ENCODE results near the gene SH3PXD2B. TPM values are rescaled to one million over a fixed set of nuclear protein-coding genes. Genes with fewer than 3 reads are reported as not detected.

The SH3PXD2B gene
- total RNA-seq, 1 donor from 2014 or later: 30.7 TPM

DNA sequence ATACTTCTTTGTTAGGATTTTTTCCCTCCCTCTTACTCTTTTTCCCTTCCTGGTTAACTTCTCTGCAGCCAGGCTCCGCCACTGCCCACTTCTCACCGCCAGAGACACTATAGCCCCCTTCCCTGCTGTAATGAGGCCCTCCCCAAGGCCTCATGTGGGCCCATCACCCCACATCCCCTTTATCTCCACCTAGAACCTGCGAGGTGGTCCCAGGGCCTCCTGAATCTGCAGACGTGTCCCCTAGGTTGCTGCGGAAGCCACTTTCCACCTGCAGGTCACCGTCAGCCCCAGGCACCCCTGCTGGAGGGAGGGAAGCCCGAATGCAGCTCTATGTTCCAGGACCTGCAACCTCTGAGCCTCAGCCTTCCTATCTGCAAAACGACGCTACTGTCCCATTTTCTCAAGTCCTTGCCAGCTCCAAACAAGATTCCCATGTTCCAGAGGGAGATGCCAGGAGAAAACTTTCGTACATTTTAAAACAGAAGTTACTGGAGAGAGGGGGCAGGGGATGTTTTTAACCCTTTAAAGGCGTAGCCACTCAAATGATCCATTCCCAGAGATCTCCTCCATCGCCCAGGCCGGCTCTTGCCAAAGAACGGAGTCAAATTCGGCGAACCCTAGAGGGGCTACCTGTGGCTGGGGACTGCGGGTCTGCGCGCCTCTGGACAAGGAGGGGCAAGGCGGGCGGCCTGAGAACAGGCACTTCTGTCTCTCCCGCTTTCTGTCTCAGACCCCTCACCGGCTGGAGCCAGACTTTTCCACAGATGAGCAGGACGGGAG lies 929 bp downstream of the SH3PXD2B start:
- peak; percentile 84 for DNase-seq

DNA sequence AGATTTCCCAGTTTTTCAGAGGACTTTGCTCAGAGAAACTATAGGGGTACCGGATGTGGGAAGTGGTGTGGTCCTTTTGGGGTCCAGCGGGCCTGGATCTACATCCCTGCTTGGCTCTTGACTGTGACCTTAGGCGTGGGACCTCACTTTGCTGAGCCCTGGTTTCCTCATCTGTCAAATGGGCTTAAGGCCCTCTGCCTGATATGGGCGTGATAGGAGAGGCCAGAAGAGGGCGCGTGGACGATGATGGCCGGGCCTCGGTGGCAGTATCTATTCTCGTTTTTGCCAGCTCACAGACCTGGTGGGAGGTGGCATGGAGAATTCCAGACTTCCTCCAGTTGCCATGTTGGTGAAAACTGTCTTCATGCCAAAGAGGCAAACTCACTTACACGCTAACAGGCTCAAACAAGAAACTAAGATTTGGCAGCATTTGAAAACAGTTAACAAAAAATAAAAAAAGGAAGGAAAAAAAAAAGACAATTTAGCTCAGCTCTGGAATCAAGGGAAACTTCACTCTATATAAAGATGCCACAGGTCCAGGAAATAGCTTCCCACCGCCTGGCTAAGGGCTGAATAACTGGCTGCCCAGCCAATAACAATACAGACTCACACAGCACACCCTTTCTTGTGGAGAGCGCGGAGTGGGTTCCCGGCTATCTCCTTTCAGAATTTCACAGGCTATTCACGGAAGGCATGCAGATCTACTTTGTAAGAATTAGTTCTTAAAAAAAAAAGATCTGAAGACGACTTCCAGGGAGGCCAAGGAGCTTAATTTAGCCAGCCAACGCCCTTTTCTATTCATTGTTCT lies 1.7 kb downstream of the SH3PXD2B start:
- DNase-seq: peak; percentile 76

DNA sequence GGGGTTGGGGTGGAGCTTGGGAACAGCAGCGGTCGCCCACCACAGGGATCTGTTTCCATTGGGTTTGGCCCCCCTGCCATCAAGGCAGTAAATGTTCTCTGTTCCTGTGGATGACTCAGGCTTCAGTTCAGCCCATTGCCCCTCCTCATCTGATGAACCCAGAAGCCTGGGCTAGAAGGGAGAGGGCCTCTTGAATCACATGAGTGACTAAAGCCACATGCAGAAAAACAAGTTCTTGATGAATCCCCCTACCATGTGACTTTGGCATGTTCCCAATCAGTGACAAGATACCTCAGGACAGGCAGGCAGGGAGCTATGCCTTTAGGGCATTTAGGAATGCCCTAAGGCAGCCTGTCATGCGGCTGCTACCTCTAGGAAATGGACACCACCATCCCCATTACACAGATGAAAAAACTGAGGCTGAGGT lies 2.5 kb downstream of the SH3PXD2B start:
- DNase-seq: peak; percentile 48

DNA sequence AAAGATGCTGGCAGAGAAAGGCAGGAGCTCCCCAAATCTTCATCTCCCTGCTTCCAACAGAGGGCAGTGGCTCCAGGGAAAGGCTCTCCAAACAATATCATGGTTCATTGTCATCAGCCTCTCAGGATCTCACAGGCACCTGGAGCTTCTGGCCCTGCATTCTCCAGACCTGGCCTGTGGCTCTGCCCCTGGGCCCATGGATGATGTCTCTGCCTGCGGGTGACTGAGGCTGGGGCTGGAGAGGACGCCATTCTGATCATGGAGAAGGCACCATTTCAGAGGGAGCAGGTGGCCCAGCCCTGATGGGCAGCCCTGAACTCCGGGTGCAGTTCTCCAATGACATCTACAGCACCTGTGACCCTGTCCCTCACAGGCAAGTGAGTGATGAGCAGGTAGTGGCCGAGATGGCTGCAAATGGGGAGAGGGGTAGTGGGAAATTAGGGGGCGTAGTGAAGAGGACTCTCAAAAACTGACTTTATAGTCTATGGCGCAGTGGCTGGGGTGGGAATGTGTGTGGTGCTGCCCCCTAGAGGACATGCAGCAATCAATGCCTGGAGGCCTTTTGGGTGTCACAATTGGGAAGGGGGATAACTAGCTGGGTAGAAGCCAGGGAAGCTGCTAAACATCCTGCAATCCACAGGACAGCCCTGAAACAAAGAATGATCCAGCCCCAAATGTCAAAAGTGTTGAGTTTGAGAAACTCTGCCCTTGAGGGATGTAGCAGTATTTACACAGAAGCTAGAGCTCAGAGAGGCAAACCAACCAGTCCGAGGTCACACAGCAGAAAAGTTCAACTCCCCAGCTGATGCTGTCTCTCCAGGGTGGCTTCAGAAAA lies 3.2 kb downstream of the SH3PXD2B start:
- DNase-seq: peak; percentile 35

DNA sequence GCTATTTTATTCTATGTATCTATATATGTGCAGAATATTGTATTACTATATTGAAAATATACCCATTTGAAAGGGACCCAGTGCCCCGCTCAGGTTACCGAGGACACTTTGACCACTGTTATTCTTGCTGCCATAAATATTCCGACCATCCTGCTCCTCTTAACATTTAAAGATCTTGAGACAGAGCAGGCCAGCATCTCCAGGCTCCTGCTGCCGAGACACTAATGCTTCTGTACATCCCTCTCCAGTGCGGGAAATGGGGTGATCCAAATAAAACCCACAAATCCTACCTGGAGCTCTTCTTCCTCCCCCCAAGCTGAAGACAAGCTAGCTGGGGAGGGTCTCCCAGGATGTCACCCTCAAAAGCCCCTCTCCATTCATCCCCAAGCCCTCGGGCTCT lies 3.9 kb downstream of the SH3PXD2B start:
- no peak for DNase-seq

DNA sequence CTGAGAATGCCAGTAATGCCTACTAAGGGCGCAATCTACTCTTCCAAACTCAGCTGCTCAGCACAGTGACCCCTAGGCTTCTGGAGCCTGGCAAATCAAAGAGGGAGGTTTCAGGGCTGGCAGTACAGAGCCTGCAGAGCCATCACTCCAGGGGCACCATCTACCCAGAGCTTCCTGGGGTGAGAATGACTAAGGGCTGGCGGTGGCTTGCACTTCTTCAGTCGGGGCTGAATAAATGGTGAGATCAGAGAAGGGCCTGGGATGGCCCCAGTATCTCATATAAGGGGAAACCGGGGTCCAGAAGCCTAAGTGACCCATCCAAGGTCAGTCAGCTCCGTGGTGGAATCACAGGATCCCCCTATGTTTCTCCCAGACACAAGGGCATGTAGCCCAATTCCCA lies 5.3 kb downstream of the SH3PXD2B start:
- DNase-seq: no peak

GRCh38 chr5:172447646-172448365 lies 6.5 kb downstream of the SH3PXD2B start:
- no peak for DNase-seq

- peak; percentile 71 for DNase-seq
Observed at GRCh38 chr5:172446336-172447051, 7.8 kb downstream of the SH3PXD2B start.

DNA sequence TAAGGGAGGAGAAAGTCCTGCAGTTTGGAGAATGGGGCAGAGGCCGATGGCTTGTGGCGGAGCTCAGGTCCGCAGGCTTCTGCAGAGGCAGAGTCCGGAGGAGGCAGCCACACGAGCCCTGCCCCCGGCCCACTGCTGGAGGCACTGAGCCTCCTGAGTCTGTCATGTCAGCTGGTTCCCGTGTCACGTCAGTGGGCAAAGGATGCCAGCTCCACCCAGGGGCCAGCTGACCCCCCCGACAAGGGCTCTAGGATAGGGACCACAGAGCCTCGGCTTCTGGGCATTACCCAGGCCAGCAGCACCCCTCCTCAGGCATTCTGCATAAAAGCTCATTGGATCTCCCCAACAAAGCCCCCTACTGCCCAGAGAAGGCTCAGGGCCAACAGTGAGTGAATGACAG lies 8.5 kb downstream of the SH3PXD2B start:
- DNase-seq: no peak

DNA sequence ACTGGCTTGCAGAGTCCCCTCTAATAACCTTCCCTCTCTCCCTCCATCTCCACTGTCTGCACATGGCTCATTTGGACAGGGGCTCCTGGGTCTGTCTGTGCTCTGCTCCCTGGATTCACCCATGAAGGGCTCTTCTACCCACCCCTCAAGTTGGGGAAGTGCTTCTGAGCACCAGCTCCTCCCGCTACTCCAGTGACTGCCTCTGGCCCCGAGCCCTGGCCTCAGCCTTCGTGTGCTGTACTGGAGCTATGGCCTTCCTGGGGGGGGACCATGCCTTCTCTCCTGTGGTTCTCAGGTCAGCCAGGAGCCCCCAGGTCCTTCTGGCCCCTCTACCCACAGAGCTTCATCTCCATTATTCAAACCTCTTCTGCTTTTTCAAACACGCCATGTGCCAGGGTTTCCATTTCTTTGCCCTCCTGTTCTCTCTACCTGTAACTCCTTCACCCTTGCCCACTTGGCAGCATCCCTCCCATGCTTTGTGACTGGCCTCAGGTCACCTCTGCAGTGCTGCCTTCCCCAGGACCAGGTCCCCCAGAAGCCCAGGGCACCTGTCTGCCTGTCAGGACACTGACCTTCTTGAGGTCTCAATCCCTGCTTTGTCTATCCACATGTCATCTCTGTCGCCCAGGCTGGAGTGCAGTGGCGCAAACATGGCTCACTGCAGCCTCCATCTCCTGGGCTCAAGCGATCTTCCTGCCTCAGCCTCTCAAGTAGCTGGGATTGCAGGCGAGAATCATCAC lies 9.5 kb downstream of the SH3PXD2B start:
- DNase-seq: no peak

DNA sequence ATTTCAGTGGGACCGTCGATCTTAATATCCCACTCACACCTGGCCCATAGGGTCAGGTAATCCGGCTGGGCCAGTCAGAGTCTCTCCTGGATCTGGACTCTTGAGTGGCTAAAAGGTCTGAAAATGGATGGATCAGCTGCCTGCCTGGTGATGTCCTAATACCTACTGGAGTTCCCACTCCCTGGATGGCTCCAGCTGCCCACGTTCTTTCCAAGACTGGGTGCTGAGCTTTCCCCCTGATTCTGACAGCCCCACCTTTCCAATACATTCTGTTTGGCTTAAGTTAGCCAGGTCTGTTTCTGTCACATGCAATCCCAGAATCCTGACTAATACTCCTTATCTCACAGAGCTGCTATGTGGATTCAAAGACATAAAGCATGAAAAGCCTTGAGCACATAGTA lies 10.2 kb downstream of the SH3PXD2B start:
- DNase-seq: no peak

GRCh38 chr5:172443441-172444109 lies 10.8 kb downstream of the SH3PXD2B start:
- DNase-seq: no peak

DNA sequence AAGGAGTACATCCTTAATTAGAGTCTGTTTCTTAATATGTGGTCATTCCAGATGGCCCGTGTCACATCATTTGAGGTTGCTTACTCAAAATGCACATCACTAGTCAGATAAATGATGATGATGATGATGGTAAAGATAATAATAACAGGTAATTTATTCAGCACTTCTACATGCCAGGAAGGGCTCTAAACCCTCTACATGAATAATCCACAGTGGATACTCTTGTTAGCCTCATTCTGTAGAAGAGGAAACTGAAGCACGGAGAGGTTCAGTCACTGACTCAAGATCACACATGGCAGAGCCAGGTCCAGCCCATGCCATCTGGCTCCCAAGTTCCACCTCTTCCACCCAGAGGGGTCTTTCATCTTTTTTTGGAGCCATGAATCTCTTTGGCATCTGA lies 11.7 kb downstream of the SH3PXD2B start:
- DNase-seq: no peak

DNA sequence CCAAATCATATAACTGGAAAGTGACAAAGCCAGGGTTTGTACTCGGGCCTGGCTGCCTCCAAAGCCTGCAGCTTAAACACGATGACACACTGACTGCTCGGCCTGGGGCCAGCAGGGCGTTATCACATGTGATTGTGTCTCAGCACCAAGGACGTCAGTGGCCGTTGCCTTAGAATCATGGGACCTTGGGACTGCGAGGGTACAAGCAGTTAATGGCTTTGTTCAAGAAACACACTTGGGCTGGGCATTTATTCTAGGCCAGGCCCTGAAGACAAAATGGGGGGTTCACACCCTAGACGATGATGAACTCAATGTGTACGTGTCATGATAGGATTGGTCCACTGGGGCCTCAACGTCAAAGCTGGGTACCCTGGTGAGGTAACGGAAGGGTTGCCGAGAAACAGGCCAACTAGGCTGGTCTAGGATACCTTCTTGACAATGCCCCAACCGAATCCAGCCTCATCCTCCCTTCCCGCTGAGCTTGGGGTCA lies 13.0 kb downstream of the SH3PXD2B start:
- DNase-seq: no peak

DNA sequence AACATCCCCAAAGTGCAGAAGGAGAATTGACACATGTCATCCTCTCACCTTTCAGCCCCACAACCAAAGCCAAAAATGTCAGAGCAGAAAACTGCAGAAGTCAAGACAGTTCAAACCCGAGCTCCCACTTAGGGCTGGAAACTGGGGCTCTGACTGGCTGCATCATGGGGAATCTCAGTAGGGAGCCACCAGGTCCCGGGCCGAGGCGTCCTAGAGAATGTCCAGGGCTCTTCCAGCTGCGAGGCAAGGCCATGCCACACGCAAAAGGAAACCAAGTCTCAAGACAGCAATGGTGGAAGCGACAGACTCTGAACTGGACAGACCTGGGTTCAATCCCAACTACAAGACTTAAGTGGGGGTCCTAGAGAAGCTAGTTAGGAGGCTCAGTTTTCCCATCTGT lies 13.8 kb downstream of the SH3PXD2B start:
- no peak for DNase-seq

GRCh38 chr5:172439785-172440477 lies 14.4 kb downstream of the SH3PXD2B start:
- peak; percentile 34 for DNase-seq

GRCh38 chr5:172438319-172438668 lies 16.0 kb downstream of the SH3PXD2B start:
- no peak for DNase-seq

DNA sequence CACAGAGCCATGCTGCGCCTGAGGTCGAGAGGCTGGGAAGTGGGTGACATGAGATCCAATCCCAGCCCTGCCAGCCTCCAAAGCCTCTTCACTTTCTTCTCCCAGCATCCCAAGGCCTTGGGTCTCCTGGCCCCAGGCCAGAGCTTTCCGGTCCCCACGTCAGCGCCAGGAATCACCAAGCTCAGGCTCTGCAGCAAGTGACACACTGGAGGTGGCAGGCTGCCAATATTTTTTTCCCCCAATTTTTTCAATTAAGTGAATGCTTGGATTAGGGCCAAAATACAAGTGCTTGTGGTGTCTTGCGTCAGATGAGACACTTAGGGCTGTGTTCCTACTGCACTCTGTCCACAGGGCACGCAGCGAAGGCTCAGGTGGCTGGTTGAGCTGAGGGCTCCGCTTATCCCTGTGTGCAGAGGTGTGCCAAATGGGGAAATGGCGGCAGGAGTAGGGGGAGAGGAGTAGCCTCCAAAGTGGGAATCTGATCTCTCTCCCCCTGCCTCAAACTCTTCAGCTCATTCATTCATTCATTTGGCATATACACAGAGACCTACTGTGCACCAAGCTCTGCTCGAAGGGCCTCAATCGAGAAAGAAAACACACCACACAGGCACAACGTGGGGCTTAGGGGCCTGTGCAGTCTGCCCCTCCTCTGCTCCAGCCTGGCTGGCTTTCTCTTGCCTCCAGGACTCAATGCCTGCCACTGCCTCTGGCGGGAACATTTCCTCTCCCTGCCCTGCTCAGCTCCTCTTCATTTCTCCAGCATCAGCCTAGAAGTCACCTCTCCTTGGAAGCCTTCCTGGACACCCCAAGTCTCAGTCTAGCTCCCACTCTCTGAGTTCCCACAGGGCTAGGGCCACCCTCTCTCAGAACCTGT lies 16.6 kb downstream of the SH3PXD2B start:
- peak; percentile 85 for DNase-seq
